ENCODE measurements around the gene EPHB1. TPM values are rescaled to one million over a fixed set of nuclear protein-coding genes. Genes with fewer than 3 reads are reported as not detected.

Gene EPHB1
- total RNA-seq, 1 donor from 2014 or later = 0.53 TPM

- Histone ChIP-seq H3K36me3 (no peaks in the 10 kb centered on the region), H3K4me1 (no peaks in the 10 kb centered on the region), H3K4me3 (no peak overlapping the region), H3K9me3 (no peaks in the 10 kb centered on the region), H3K27ac (no peak overlapping the region), H3K27me3 (no peaks in the 10 kb centered on the region)
- intact Hi-C loops (cut with DNase I) = no loop called here
- no peak for TF ChIP-seq CTCF (IDR thresholded peaks at IDR 0.05)
- no peak for DNase-seq (ENCODE audit: low spot score in 2 of 2)
Measured at GRCh38 chr3:135237371-135238143, 442.5 kb downstream of the EPHB1 start.

- Histone ChIP-seq H3K27ac (no peak overlapping the region), H3K4me3 (no peak overlapping the region), H3K4me1 (no peaks in the 10 kb centered on the region), H3K36me3 (no peaks in the 10 kb centered on the region), H3K27me3 (no peaks in the 10 kb centered on the region), H3K9me3 (no peaks in the 10 kb centered on the region)
- no peak for TF ChIP-seq CTCF (IDR thresholded peaks at IDR 0.05)
- DNase-seq (ENCODE audit: low spot score in 2 of 2) = no peak
- intact Hi-C loops (cut with DNase I) = no loop called here
Measured at GRCh38 chr3:135238236-135238830, 443.3 kb downstream of the EPHB1 start.

- H3K4me3 ChIP-seq = no peak overlapping the region
- intact Hi-C loops (cut with DNase I) = no loop called here
- no peak for DNase-seq (ENCODE audit: low spot score in 2 of 2)
- H3K9me3 ChIP-seq = no peaks in the 10 kb centered on the region
- no peaks in the 10 kb centered on the region for H3K4me1 ChIP-seq
- no peaks in the 10 kb centered on the region for H3K27me3 ChIP-seq
- no peak overlapping the region for H3K27ac ChIP-seq
- H3K36me3 ChIP-seq = no peaks in the 10 kb centered on the region
- no peak for TF ChIP-seq CTCF (IDR thresholded peaks at IDR 0.05)
Measured at GRCh38 chr3:135238871-135239614, 444.0 kb downstream of the EPHB1 start.

GRCh38 chr3:135239615-135239884 is 444.5 kb downstream of the EPHB1 start:
- no peak for TF ChIP-seq CTCF (IDR thresholded peaks at IDR 0.05)
- Histone ChIP-seq H3K27ac (no peak overlapping the region), H3K4me3 (no peak overlapping the region), H3K4me1 (no peaks in the 10 kb centered on the region), H3K36me3 (no peaks in the 10 kb centered on the region), H3K27me3 (no peaks in the 10 kb centered on the region), H3K9me3 (no peaks in the 10 kb centered on the region)
- intact Hi-C loops (cut with DNase I) = no loop called here
- DNase-seq (ENCODE audit: low spot score in 2 of 2) = no peak

GRCh38 chr3:135240426-135240825 is 445.4 kb downstream of the EPHB1 start:
- Histone ChIP-seq H3K27me3 (no peaks in the 10 kb centered on the region), H3K4me1 (no peaks in the 10 kb centered on the region), H3K4me3 (no peak overlapping the region), H3K27ac (no peak overlapping the region), H3K9me3 (no peaks in the 10 kb centered on the region), H3K36me3 (no peaks in the 10 kb centered on the region)
- TF ChIP-seq CTCF (IDR thresholded peaks at IDR 0.05) = no peak
- intact Hi-C loops (cut with DNase I) = no loop called here
- no peak for DNase-seq (ENCODE audit: low spot score in 2 of 2)

Measured in ascending aorta (tissue), 2 donors.